Measurements from ENCODE around the gene OR2T11.
"Not testable (repeated sequence)": the region's sequence is repeated elsewhere in the genome, so short reads cannot be mapped to it uniquely, and the experiment has no call there.

GRCh38 chr1:248640906-248641305, 6.0 kb upstream of the OR2T11 start:
- TF ChIP-seq, protein P1, sequence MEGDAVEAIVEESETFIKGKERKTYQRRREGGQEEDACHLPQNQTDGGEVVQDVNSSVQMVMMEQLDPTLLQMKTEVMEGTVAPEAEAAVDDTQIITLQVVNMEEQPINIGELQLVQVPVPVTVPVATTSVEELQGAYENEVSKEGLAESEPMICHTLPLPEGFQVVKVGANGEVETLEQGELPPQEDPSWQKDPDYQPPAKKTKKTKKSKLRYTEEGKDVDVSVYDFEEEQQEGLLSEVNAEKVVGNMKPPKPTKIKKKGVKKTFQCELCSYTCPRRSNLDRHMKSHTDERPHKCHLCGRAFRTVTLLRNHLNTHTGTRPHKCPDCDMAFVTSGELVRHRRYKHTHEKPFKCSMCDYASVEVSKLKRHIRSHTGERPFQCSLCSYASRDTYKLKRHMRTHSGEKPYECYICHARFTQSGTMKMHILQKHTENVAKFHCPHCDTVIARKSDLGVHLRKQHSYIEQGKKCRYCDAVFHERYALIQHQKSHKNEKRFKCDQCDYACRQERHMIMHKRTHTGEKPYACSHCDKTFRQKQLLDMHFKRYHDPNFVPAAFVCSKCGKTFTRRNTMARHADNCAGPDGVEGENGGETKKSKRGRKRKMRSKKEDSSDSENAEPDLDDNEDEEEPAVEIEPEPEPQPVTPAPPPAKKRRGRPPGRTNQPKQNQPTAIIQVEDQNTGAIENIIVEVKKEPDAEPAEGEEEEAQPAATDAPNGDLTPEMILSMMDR (conservative IDR thresholded peaks at IDR 0.05) = not testable (repeated sequence)
- not testable (repeated sequence) for TF ChIP-seq EZH2 (IDR thresholded peaks at IDR 0.05; ENCODE audit: low read depth)

All from PC-9 (cell line).